ENCODE data around the gene IER2.
"Not testable (repeated sequence)": the region's sequence is repeated elsewhere in the genome, so short reads cannot be mapped to it uniquely, and the experiment has no call there.

The IER2 gene

DNA sequence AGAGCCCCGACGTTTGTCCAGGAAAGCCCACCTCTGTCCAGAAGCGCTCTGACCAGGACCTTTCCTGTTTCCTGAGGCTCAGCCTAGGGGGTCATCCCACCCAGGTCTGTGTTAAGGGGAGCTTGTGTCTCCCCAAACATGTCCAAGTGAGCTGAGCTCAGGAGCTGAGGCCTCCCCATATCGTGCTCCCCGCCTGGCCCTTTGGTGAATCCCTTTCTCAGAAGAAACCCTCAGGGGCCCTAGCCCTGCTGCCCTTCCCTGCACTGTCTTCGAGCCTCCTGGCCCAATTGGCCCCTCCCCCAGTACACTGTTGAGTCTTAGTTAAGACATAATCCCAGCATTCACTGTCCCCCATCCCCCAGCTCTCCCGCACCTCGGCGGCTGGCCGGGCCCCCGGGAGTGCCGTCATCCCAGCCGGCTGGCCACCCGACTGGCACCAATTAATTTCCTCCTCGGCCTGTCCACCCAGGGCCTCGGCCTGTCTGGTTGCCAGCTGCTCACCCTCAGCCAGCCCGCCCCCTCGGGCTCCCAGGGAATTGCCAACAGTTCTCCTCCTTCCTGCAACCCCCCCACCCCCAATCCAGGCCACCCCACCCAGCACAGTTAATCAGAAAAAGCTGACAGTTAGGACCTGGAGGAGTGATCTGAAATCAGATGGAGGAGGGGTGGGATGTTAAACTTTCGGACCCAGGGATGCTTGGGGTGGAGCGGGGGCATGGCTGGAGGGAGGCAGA lies 13.6 kb downstream of the IER2 start:
- peak; percentile 65 for DNase-seq (ENCODE audit: low spot score)

GRCh38 chr19:13164343-13165161 lies 14.3 kb downstream of the IER2 start:
- DNase-seq (ENCODE audit: low spot score), result peak; percentile 94

GRCh38 chr19:13165162-13165997 lies 15.2 kb downstream of the IER2 start:
- no peak for DNase-seq (ENCODE audit: low spot score)

- not testable (repeated sequence) for DNase-seq (ENCODE audit: low spot score)
Observed at GRCh38 chr19:13166151-13166550, 15.9 kb downstream of the IER2 start.

GRCh38 chr19:13169769-13170168 lies 19.6 kb downstream of the IER2 start:
- DNase-seq (ENCODE audit: low spot score), result no peak

DNA sequence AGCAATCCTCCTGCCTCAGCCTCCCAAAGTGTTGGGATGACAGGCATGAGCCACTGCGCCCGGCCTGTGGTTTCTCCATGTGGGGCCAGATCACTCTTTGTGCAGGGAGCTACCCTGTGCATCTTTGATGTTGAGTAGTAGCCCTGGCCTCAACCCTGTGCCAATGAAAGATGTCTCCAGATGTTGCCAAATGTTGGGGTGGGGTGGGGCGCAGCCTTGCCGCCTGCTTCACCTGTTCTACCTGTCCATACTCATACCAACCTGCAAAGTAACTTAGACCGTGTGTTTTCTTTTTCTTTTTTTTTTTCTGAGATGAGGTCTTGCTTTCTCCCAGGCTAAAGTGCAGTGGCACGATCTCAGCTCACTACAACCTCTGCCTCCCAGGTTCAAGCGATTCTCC lies 20.9 kb downstream of the IER2 start:
- DNase-seq (ENCODE audit: low spot score), result no peak

- DNase-seq (ENCODE audit: low spot score), result peak; percentile 44
Observed at GRCh38 chr19:13172346-13173138, 22.3 kb downstream of the IER2 start.

DNA sequence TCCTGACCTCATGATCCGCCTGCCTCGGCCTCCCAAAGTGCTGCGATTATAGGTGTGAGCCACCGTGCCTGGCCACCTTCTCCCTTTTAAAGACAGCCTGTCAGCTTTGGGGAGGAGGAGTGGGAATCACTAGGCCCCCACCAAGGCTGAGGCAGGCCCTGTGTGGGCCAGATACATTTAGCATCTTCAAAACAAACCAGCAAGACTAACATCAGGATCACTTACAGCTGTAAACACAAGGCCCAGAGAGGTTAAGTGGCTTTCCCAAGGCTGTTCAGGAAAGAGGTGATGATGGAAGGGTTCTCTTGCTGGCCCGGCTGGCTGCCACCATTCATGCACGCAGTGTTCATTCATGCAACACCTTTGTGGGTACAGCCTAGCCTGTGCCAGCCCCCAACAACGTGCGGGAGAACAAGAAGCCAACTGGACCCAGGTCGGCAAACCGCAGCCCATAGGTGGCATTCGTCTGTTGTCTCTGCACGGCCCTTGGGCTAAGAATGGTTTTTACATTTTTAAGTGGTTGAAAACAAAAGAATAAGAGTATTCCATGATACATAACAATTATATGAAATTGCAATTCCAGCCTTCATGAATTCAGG lies 23.0 kb downstream of the IER2 start:
- DNase-seq (ENCODE audit: low spot score), result no peak

GRCh38 chr19:13176345-13176744 lies 26.1 kb downstream of the IER2 start:
- DNase-seq (ENCODE audit: low spot score), result no peak

- DNase-seq (ENCODE audit: low spot score), result not testable (repeated sequence)
Observed at GRCh38 chr19:13177584-13177983, 27.4 kb downstream of the IER2 start.

GRCh38 chr19:13178291-13178690 lies 28.1 kb downstream of the IER2 start:
- DNase-seq (ENCODE audit: low spot score), result not testable (repeated sequence)

DNA sequence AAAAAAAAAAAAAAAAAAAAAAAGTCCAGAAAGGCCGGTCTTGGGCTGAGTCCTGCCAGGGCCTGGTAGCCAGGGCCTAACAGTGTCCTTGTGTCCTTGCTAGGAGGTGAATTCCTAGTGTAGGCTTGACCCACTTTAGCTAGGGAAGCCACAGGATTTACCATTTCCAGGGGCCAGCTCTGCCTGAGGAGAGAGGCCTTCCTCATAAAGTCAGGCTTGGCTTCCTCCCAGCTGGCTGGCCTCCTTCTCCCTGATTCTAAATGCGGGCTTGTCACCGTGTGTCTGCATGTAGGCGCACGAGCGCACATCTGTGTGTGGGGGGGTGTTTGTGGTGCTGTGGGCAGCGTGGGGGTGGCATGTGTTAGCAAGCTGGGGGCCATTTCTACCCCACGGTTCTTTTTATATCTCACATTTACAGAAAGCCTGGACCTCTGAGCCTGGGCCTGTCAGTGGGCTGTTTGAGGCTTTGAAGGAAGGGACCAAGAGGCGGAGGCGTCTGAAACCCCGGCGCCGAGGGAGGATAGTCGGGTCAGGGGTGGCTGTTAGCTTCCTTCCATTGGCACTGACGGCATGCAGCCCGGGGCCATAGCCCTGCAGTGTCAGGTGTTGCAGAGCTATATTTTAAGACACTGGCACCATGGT lies 31.7 kb downstream of the IER2 start:
- DNase-seq (ENCODE audit: low spot score), result no peak

DNA sequence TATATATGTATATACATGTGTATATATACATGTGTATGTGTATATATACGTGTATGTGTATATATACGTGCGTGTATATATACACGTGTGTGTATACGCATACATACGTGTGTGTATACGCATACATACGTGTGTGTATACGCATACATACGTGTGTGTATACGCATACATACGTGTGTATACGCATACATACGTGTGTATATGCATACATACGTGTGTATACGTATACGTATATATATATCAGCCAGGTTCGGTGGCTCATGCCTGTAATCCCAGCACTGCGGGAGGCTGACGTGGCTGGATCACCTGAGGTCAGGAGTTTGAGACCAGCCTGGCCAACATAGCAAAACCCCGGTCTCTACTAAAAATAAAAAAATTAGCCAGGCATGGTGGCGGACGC lies 34.7 kb downstream of the IER2 start:
- DNase-seq (ENCODE audit: low spot score), result not testable (repeated sequence)

- peak; percentile 24 for DNase-seq (ENCODE audit: low spot score)
Observed at GRCh38 chr19:13185763-13186657, 35.8 kb downstream of the IER2 start.

- DNase-seq (ENCODE audit: low spot score), result not testable (repeated sequence)
Observed at GRCh38 chr19:13186688-13187087, 36.5 kb downstream of the IER2 start.

- DNase-seq (ENCODE audit: low spot score), result no peak
Observed at GRCh38 chr19:13187419-13187818, 37.2 kb downstream of the IER2 start.

GRCh38 chr19:13189600-13189999 lies 39.4 kb downstream of the IER2 start:
- no peak for DNase-seq (ENCODE audit: low spot score)

- DNase-seq (ENCODE audit: low spot score), result no peak
Observed at GRCh38 chr19:13190781-13191540, 40.8 kb downstream of the IER2 start.
